Esophagus (tissue), 2 donors: Measurements from ENCODE around the gene PGBD5. TPM values are rescaled to one million over a fixed set of nuclear protein-coding genes. Genes with fewer than 3 reads are reported as not detected.

ENCODE experiments used
- H3K27ac ChIP-seq, 2 donors: one replicate each; pipeline ENCODE4 v1.5.1; 2013; ENCODE audit warnings: low read depth in 2 of 2, mild to moderate bottlenecking in 2 of 2, inconsistent platforms in 1 of 2, low read length in 1 of 2, moderate library complexity in 1 of 2
- H3K27me3 ChIP-seq, 2 donors: one replicate each; pipeline ENCODE4 v1.6.1; 2013; ENCODE audit warnings: low read length in 2 of 2, control low read depth in 1 of 2, mild to moderate bottlenecking in 1 of 2; ENCODE audit not compliant: insufficient read depth in 2 of 2, control insufficient read depth in 1 of 2
- H3K36me3 ChIP-seq, 2 donors: one replicate each; pipeline ENCODE4 v1.6.1; 2013; ENCODE audit warnings: low read length in 1 of 2; ENCODE audit not compliant: control insufficient read depth in 2 of 2, insufficient read depth in 2 of 2
- H3K4me1 ChIP-seq, 2 donors: one replicate each; pipeline ENCODE4 v1.6.1; 2013; ENCODE audit warnings: low read length in 1 of 2; ENCODE audit not compliant: control insufficient read depth in 2 of 2, insufficient read depth in 2 of 2
- H3K4me3 ChIP-seq, 2 donors: one replicate each; pipeline ENCODE4 v1.5.1; 2013; ENCODE audit warnings: low read length in 2 of 2, mild to moderate bottlenecking in 2 of 2, low read depth in 1 of 2, moderate library complexity in 1 of 2
- H3K9me3 ChIP-seq, 2 donors: one replicate each; pipeline ENCODE4 v1.6.1; 2013; ENCODE audit warnings: mild to moderate bottlenecking in 2 of 2, low read depth in 1 of 2, low read length in 1 of 2, moderate library complexity in 1 of 2; ENCODE audit not compliant: control insufficient read depth in 2 of 2, insufficient read depth in 1 of 2
- WGBS, 2 donors: extraction: QIAGEN DNeasy Blood & Tissue Kit; methylation state at CpG; one replicate each; pipeline ENCODE4 v1.1.7; 2013; 5-methylcytosine and 5-hydroxymethylcytosine counted together
- polyA plus RNA-seq, 2 donors: library from polyadenylated mRNA; stranded (reverse); fragments of 200-250 nt; gene quantifications; one replicate each; pipeline ENCODE4 v1.2.3, GENCODE V29; 2013
- donor health status: healthy with polysubstance abuse.
- donor health status: Bipolar disorder and iron deficiency.

PGBD5 gene
- polyA plus RNA-seq, 2 donors = 0.22 to 0.67 TPM

DNA sequence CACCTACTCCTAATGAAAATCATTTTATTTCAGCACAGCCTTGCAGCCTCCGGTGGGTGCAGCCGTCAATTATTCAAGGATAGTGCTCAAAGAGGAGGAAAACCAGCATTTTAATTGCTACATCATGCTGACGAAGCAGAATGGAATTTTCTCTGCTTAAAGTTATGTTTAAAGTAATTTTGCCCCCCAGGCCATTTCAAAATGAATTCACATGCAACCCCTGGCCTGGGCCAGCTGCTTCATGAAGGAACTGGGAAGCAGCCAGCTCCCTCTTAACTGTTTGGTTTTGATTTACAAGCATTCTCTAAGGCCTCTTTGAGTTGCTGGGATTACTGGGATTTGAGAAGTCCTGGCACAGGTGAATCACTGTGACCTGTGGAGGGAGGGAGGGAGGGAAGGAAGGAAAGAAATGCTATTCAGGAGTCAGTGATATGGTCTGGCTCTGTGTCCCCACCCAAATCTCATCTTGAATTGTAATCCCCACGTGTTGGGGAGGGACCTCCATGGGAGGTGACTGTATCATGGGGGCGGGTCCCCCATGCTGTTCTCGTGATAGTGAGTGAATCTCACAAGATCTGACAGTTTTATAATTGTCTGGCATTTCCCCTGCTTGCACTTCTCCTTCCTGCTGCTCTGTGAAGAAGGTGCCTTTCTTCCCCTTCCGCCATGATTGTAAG, 66.0 kb downstream of the PGBD5 start:
- Histone ChIP-seq H3K27me3 (peaks cover 0 to 3% of the 10 kb centered on the region in 2 donors), H3K27ac (no peak overlapping the region), H3K9me3 (no peaks in the 10 kb centered on the region), H3K4me3 (no peak overlapping the region), H3K4me1 (no peaks in the 10 kb centered on the region), H3K36me3 (no peaks in the 10 kb centered on the region)
- WGBS, 2 donors = 44 to 59% methylated on average over 7 of the region's 7 CpGs

DNA sequence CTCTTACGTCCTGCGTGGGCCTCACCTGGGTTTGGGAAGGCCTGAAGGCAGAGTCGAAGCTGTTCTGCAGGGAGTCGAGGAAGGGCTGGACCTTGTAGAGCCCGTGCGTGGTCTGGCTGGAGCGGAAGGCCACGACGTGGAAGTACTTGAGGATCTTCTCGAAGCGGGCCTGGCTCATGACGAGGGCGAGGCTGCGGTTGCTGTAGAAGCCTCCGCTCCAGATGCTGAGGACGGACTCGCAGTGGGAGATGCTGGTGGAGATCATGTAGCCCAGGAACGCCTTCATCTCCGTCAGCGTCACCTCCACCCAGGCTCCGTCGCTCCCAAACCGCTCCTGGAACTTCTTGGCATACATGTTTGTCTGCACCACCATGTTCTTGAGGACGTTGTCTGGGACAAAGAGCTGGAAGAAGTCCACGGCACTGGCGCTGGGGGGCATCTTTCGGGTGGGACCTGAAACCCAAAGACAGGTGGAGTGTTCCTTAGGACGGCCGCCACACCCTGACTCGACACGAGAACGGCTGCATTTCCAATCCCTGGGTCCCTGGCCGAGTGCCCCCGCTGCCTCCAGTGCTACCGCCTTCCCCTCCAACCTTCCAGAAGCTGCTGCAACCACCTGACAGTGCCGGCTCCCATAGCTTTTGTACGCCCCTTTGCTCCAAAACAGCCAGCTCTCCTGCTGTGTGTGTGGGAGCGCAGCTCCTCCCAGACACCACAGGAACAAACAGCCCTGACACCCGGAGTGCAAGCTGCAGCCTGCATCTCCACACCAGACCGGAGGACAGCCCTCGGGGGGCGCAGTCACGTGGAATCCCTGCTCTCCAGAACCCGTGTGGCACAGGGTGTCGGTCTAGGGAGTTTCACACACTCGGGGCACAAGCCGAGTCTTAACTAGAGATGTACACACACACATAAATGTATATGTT, 69.0 kb downstream of the PGBD5 start:
- Histone ChIP-seq H3K27me3 (peaks cover 0 to 3% of the 10 kb centered on the region in 2 donors), H3K4me1 (no peaks in the 10 kb centered on the region), H3K27ac (no peak overlapping the region), H3K9me3 (no peaks in the 10 kb centered on the region), H3K36me3 (no peaks in the 10 kb centered on the region), H3K4me3 (no peak overlapping the region)
- WGBS, 2 donors = 68 to 83% methylated on average over 47 of the region's 47 CpGs

DNA sequence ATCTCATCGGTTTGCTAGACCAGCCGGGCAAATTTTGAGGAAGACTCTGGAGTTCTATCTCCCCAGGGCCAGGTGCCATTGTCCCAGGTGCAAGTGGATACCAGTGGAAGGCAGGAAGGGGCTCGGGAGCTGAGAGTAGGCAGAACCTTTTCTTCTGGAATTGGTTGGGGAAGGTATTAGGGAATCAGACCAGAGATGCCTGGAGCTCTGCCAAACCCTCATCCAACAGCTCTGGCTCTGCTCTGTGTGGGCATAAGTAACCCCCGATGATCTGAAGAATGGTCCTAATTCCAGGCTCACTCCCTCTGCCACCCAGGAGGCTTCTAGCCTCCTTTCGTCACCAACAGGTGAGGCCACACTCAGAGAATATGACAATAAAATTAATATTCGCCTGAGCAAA, 69.9 kb downstream of the PGBD5 start:
- Histone ChIP-seq H3K9me3 (no peaks in the 10 kb centered on the region), H3K36me3 (no peaks in the 10 kb centered on the region), H3K4me3 (no peak overlapping the region), H3K4me1 (no peaks in the 10 kb centered on the region), H3K27ac (no peak overlapping the region), H3K27me3 (peaks cover 0 to 3% of the 10 kb centered on the region in 2 donors)
- 83 to 90% methylated on average over 6 of the region's 6 CpGs for WGBS, 2 donors

DNA sequence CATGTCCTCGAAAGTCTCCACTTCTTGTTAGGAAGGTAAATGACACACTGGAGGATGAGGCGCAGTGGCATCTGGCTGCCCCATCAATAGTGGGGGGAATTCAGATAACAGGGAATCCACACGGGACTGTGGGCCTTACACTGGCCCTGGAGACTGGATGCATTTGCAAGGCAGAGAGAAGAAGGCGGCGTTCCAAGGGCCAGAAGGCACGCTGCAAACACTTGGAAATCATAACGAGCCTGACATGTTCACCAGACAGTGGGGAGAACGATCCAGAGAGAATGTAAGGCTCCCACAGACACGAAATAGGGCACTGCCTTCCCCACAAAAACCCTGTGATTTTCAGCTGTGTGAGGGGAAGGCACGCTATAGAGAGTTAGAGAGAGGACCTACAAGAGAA, 70.5 kb downstream of the PGBD5 start:
- Histone ChIP-seq H3K27me3 (peaks cover 0 to 3% of the 10 kb centered on the region in 2 donors), H3K27ac (no peak overlapping the region), H3K9me3 (no peaks in the 10 kb centered on the region), H3K36me3 (no peaks in the 10 kb centered on the region), H3K4me1 (no peaks in the 10 kb centered on the region), H3K4me3 (no peak overlapping the region)
- WGBS, 2 donors = 81 to 82% methylated on average over 10 of the region's 10 CpGs

DNA sequence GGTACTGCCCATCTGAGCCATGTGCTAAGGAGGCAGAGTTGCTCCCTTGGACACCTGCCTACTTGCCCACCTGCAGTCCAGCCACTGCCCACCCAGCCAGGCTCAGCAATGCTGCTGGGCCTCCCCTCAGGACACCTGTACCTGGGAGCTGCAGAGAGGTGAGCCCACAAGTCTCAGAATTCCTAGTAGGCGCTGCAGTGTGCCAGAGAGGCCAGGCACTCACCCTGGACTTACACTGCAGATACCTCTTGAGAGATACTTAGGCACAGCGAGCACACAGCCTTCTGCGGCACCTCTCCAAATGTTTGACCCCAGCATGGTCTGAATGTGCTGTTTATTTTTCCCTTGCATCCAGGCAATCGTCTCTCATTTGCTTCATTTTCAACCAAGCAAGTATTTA, 71.0 kb downstream of the PGBD5 start:
- Histone ChIP-seq H3K9me3 (no peaks in the 10 kb centered on the region), H3K36me3 (no peaks in the 10 kb centered on the region), H3K4me3 (no peak overlapping the region), H3K27me3 (peaks cover 0 to 3% of the 10 kb centered on the region in 2 donors), H3K4me1 (no peaks in the 10 kb centered on the region), H3K27ac (no peak overlapping the region)
- WGBS, 2 donors = 84 to 87% methylated on average over 4 of the region's 4 CpGs

DNA sequence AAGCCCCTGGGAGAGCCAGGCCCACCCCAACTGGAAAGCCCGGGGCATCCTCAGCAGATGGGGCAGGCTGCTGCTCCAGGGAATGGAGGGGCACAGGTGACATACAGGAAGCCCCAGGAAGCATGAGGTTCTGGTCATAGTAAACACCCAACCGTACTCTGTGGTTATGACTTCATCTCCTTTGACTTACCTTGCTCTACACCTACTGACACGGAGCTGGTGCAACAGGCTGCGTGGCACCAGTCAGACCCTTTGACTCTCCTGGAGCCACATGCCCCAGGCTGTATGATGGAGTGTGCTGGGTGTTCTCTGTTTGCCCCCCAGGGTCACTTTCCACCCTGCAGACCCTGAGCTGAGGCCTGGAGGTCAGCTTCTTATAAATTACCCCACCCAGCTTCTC, 72.1 kb downstream of the PGBD5 start:
- Histone ChIP-seq H3K27me3 (peaks cover 0 to 3% of the 10 kb centered on the region in 2 donors), H3K36me3 (no peaks in the 10 kb centered on the region), H3K9me3 (no peaks in the 10 kb centered on the region), H3K4me3 (no peak overlapping the region), H3K4me1 (no peaks in the 10 kb centered on the region), H3K27ac (no peak overlapping the region)
- 78 to 84% methylated on average over 4 of the region's 4 CpGs for WGBS, 2 donors

DNA sequence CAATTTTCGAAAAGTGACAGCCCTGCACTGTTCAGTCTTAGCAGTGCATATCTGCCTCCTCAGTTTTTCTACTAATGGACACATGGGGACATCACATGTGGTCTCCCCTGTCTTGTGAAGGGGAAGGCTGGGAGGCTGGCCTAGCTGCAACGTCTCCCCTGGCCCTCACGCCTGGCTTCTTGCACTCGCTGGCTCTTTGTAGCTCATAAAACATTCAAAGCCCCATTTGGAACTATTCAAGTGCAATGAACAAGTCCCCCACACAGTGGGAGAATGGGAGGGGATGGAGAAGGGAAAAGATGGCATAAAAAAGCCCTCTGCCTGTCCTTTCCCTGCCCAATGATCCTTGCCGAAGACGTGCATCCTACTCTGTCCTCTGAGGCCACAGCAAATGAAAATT, 73.6 kb downstream of the PGBD5 start:
- H3K9me3 ChIP-seq = no peaks in the 10 kb centered on the region
- no peak overlapping the region for H3K27ac ChIP-seq
- H3K27me3 ChIP-seq = peaks cover 0 to 3% of the 10 kb centered on the region in 2 donors
- H3K4me1 ChIP-seq = no peaks in the 10 kb centered on the region
- 91% methylated on average over 6 of the region's 6 CpGs for WGBS, 2 donors
- H3K4me3 ChIP-seq = no peak overlapping the region
- no peaks in the 10 kb centered on the region for H3K36me3 ChIP-seq

DNA sequence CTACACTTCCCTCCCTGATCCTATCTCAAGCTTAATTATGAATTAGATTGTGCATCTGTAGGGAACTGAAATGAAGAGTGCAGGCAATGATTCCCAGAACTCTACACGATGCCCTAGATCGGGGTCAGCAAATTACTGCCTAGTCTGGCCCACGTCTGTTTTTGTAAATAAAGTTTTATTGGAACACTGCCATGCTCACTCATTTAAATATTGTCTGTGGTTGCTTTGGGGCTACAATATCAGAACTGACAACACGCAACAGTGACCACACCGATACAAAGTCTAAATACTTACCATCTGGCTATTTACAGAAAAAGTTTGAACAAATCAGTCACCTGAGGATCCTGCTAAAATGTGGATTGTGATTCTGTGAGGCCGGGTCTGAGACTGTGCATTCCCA, 74.1 kb downstream of the PGBD5 start:
- Histone ChIP-seq H3K4me3 (no peak overlapping the region), H3K4me1 (no peaks in the 10 kb centered on the region), H3K27ac (no peak overlapping the region), H3K27me3 (peaks cover 0 to 3% of the 10 kb centered on the region in 2 donors), H3K9me3 (no peaks in the 10 kb centered on the region), H3K36me3 (no peaks in the 10 kb centered on the region)
- 81 to 87% methylated on average over 6 of the region's 6 CpGs for WGBS, 2 donors

DNA sequence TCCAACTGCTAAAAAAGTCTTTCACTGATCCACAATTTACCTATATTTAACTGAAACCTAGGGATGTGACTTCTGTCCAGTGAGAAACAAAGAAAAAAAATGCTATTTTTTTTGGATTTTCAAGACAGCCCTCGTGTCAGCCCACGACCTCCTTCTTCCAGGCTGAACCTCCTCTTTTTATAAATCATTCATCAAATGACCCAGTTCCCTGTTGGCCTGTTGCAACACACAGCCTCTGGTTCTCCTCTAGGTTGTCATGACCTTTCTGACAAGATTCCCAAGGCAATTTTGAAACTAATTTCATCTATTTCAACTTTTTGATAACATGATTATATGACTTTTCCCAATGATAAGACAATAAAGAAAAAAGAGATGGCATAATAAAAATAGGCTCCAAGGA, 74.6 kb downstream of the PGBD5 start:
- no peaks in the 10 kb centered on the region for H3K36me3 ChIP-seq
- no peaks in the 10 kb centered on the region for H3K9me3 ChIP-seq
- H3K4me3 ChIP-seq = no peak overlapping the region
- H3K27ac ChIP-seq = no peak overlapping the region
- no peaks in the 10 kb centered on the region for H3K27me3 ChIP-seq
- H3K4me1 ChIP-seq = no peaks in the 10 kb centered on the region
- WGBS, 2 donors = 30 to 46% methylated on average over 2 of the region's 2 CpGs
